IPS-15b (cell line): ENCODE measurements around the gene RPA3.
"Not testable (repeated sequence)": the region's sequence is repeated elsewhere in the genome, so short reads cannot be mapped to it uniquely, and the experiment has no call there.

ENCODE experiments used
- H3K27me3 ChIP-seq: one replicate; pipeline ENCODE4 v1.6.1; 2013; ENCODE audit warnings: low read length; ENCODE audit not compliant: control insufficient read depth, insufficient read depth
- H3K36me3 ChIP-seq: one replicate; pipeline ENCODE4 v1.6.1; 2013; ENCODE audit warnings: low read length; ENCODE audit not compliant: control insufficient read depth, insufficient read depth
- H3K4me1 ChIP-seq: one replicate; pipeline ENCODE4 v1.6.1; 2013; ENCODE audit warnings: mild to moderate bottlenecking, low read length; ENCODE audit not compliant: control insufficient read depth, insufficient read depth
- H3K4me3 ChIP-seq: one replicate; pipeline ENCODE4 v1.5.1; 2013; ENCODE audit warnings: low read depth, low read length
- H3K9ac ChIP-seq: one replicate; pipeline ENCODE4 v1.6.1; 2013; ENCODE audit warnings: low read depth, mild to moderate bottlenecking, low read length
- H3K9me3 ChIP-seq: one replicate; pipeline ENCODE4 v1.6.1; 2013; ENCODE audit warnings: mild to moderate bottlenecking, low read length; ENCODE audit not compliant: control insufficient read depth, insufficient read depth

The RPA3 gene

GRCh38 chr7:7667187-7667586, 51.2 kb downstream of the RPA3 start:
- H3K36me3 ChIP-seq: no peaks in the 10 kb centered on the region
- H3K9me3 ChIP-seq: no peaks in the 10 kb centered on the region
- no peaks in the 10 kb centered on the region for H3K27me3 ChIP-seq
- H3K4me1 ChIP-seq: peaks cover 4% of the 10 kb centered on the region
- no peak overlapping the region for H3K9ac ChIP-seq
- no peak overlapping the region for H3K4me3 ChIP-seq

GRCh38 chr7:7665031-7665430, 53.4 kb downstream of the RPA3 start:
- Histone ChIP-seq H3K36me3 (no peaks in the 10 kb centered on the region), H3K4me3 (no peak overlapping the region), H3K4me1 (peaks cover 4% of the 10 kb centered on the region), H3K27me3 (no peaks in the 10 kb centered on the region), H3K9me3 (no peaks in the 10 kb centered on the region), H3K9ac (no peak overlapping the region)

- Histone ChIP-seq H3K36me3 (no peaks in the 10 kb centered on the region), H3K9ac (no peak overlapping the region), H3K4me1 (peaks cover 4% of the 10 kb centered on the region), H3K4me3 (no peak overlapping the region), H3K9me3 (no peaks in the 10 kb centered on the region), H3K27me3 (no peaks in the 10 kb centered on the region)
Measured at GRCh38 chr7:7664291-7664690, 54.1 kb downstream of the RPA3 start.

GRCh38 chr7:7662527-7662926, 55.9 kb downstream of the RPA3 start:
- no peak overlapping the region for H3K9ac ChIP-seq
- H3K27me3 ChIP-seq: no peaks in the 10 kb centered on the region
- H3K4me3 ChIP-seq: no peak overlapping the region
- H3K4me1 ChIP-seq: peaks cover 4% of the 10 kb centered on the region
- H3K36me3 ChIP-seq: no peaks in the 10 kb centered on the region
- H3K9me3 ChIP-seq: no peaks in the 10 kb centered on the region

GRCh38 chr7:7656459-7656858, 61.9 kb downstream of the RPA3 start:
- H3K36me3 ChIP-seq, H3K4me1 ChIP-seq, H3K27me3 ChIP-seq, H3K9me3 ChIP-seq, H3K4me3 ChIP-seq, H3K9ac ChIP-seq: not testable (repeated sequence)

- H3K27me3 ChIP-seq: no peaks in the 10 kb centered on the region
- no peaks in the 10 kb centered on the region for H3K36me3 ChIP-seq
- H3K4me3 ChIP-seq: no peak overlapping the region
- H3K9ac ChIP-seq: no peak overlapping the region
- H3K9me3 ChIP-seq: no peaks in the 10 kb centered on the region
- no peaks in the 10 kb centered on the region for H3K4me1 ChIP-seq
Measured at GRCh38 chr7:7654964-7655715, 63.3 kb downstream of the RPA3 start.

- Histone ChIP-seq H3K4me1 (no peaks in the 10 kb centered on the region), H3K9me3 (no peaks in the 10 kb centered on the region), H3K4me3 (no peak overlapping the region), H3K9ac (no peak overlapping the region), H3K36me3 (no peaks in the 10 kb centered on the region), H3K27me3 (no peaks in the 10 kb centered on the region)
Measured at GRCh38 chr7:7653593-7654187, 64.7 kb downstream of the RPA3 start.

GRCh38 chr7:7652798-7653540, 65.4 kb downstream of the RPA3 start:
- Histone ChIP-seq H3K27me3 (no peaks in the 10 kb centered on the region), H3K36me3 (no peaks in the 10 kb centered on the region), H3K9ac (no peak overlapping the region), H3K9me3 (no peaks in the 10 kb centered on the region), H3K4me3 (no peak overlapping the region), H3K4me1 (no peaks in the 10 kb centered on the region)

- Histone ChIP-seq H3K9ac (peak overlapping the region; percentile 17), H3K4me3 (no peak overlapping the region)
Measured at GRCh38 chr7:7651479-7651878, 66.9 kb downstream of the RPA3 start.

GRCh38 chr7:7650682-7651206, 67.7 kb downstream of the RPA3 start:
- Histone ChIP-seq H3K9me3 (no peaks in the 10 kb centered on the region), H3K4me3 (no peak overlapping the region), H3K36me3 (no peaks in the 10 kb centered on the region), H3K27me3 (no peaks in the 10 kb centered on the region), H3K4me1 (no peaks in the 10 kb centered on the region), H3K9ac (no peak overlapping the region)

More at GRCh38 chr7:7651479-7651878, 66.9 kb downstream of the RPA3 start:
- no peaks in the 10 kb centered on the region for H3K4me1 ChIP-seq
- H3K9me3 ChIP-seq: no peaks in the 10 kb centered on the region
- no peaks in the 10 kb centered on the region for H3K27me3 ChIP-seq
- no peaks in the 10 kb centered on the region for H3K36me3 ChIP-seq

- H3K9me3 ChIP-seq: no peaks in the 10 kb centered on the region
- no peaks in the 10 kb centered on the region for H3K27me3 ChIP-seq
- no peak overlapping the region for H3K9ac ChIP-seq
- no peaks in the 10 kb centered on the region for H3K4me1 ChIP-seq
- no peak overlapping the region for H3K4me3 ChIP-seq
- H3K36me3 ChIP-seq: no peaks in the 10 kb centered on the region
Measured at GRCh38 chr7:7647495-7648036, 70.8 kb downstream of the RPA3 start.
